ENCODE results near the gene PIGBOS1. TPM values are rescaled to one million over a fixed set of nuclear protein-coding genes. Genes with fewer than 3 reads are reported as not detected.

PIGBOS1 gene, protein sequence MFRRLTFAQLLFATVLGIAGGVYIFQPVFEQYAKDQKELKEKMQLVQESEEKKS
- total RNA-seq, result 15.6 TPM

DNA sequence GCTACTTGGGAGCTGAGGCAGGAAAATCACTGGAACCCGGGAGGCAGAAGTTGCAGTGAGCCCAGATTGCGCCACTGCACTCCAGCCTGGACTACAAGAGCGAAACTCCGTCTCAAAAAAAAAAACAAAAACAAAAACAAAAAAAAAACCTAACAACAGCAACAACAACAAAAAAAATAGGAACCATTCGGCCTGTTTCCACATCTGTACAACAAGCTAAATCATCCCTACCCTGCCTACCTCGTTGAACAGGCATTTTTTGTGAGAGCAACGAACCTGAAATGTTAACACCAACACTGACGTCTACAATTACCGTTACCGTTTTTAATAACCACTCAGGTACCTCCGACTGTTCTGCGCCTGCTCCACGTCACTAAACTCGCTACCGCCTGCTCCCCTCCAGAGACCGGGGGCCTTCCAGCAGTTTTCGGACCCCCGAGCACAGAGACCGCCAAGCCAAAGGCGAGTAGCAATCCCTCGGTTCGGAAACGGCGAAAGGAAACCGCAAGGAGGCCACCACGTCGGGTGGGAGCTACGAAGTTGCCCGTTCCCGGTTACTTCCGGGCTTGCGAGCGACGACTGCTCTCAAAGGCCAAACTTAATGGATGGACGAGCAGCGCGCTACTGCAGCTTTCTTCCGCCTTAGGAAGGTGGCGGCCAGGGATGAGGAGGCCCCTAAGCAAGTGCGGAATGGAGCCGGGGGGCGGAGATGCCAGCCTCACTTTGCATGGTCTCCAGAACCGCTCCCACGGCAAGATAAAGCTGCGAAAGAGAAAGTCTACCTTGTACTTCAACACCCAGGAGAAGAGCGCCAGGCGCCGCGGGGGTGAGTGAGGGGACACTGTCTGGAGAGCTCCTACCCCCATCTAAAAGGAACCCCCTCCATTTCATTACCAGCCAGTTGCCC, at the start of gene PIGBOS1, which contains the start of gene PIGB:
PIGBOS1 (minus strand) TSS at position 536 of the 907 bp plus-strand sequence. CDS start 1,331 bp downstream, outside the sequence.
PIGB (plus strand) TSS at position 635 of the 907 bp plus-strand sequence; CDS start at position 664, 29 bp downstream.

DNA sequence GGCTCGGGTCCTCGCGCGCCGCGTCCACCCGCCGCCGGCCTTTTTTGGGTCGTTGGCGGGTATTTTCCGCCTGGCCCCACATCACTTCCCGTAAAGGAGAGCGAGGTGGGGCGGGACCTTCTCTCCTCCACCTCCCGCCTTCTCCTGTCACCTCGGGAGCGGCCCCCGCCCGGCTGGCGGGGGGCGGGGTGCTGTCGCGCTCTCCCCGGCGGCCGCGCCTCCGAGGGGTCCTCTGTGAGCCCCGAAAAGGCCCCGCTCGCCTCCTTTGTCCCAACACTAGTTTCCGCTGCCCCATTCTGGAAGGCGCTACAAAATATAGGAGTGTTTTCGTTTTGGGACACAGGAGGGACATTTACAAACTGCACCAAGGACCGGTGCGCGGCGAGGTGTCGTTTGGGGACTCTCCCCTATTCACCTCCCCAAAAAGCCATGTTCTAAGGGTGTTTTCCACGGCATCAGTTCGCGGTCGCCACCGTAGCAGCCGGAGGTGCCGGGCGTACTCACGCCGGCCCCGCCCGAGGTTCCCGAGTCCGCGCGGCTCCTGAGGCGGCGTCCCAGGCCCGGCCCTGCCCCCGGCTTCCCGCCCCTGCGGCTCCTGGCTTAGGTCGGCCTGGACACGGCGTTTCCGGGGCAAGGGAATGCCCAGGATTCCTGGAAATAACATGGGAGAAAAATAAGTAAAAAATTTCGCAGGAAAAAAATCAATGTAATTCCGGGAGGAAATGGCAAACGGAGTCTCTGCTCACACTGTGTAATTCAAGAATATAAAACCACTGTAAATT, 29.0 kb downstream of the PIGBOS1 start, which contains the start of gene RAB27A:
RAB27A (minus strand) TSS at position 68 of the 782 bp plus-strand sequence. CDS start 54,879 bp downstream, outside the sequence.

Other genes with a start within 250 kb of the PIGBOS1 start
- gene RSL24D1, start 122.2 kb downstream of the PIGBOS1 start, total RNA-seq, result 76.4 TPM
- 14.8 TPM for gene RAB27A, start 29.3 kb downstream of the PIGBOS1 start, total RNA-seq
- 11.3 TPM for gene PIGB, start 99 bp upstream of the PIGBOS1 start, total RNA-seq
- gene CCPG1, start 89.2 kb upstream of the PIGBOS1 start, total RNA-seq, result 31.6 TPM
- 2.6 TPM for gene PIERCE2, start 89.4 kb upstream of the PIGBOS1 start, total RNA-seq
- 9.0 TPM for gene DNAAF4, start 189.1 kb upstream of the PIGBOS1 start, total RNA-seq

Measured in metanephros (tissue), 1 donor.